HepG2 (cell line): Measurements from ENCODE around the gene GYS1. TPM values are rescaled to one million over a fixed set of nuclear protein-coding genes. Genes with fewer than 3 reads are reported as not detected.

Source experiments
- FOXP4 ChIP-seq: sonication (generic); formaldehyde crosslinking; IDR thresholded peaks from 2 replicates; pipeline ENCODE4 v1.4.0; 2020; ENCODE audit warnings: missing genetic modification reagents
- KLF16 ChIP-seq, 2 experiments: sonication (generic) in 1 of 2; formaldehyde crosslinking in 1 of 2; IDR thresholded peaks; 2 replicates each; pipeline versions ENCODE4 v1.6.1 to v1.8.0; 2016 to 2023; ENCODE audit warnings: missing genetic modification reagents in 2 of 2, missing compliant biosample characterization in 1 of 2
- PITX1 ChIP-seq: sonication (generic); formaldehyde crosslinking; IDR thresholded peaks from 2 replicates; pipeline ENCODE4 v1.5.1; 2020; ENCODE audit warnings: mild to moderate bottlenecking, missing genetic modification reagents
- SIX4 ChIP-seq: sonication (generic); formaldehyde crosslinking; IDR thresholded peaks from 2 replicates; pipeline ENCODE4 v1.4.0; 2020; ENCODE audit warnings: missing genetic modification reagents
- SMAD1 ChIP-seq: sonication (generic); formaldehyde crosslinking; IDR thresholded peaks from 2 replicates; pipeline ENCODE4 v1.4.0; 2020; ENCODE audit warnings: missing genetic modification reagents, low read depth, mild to moderate bottlenecking, borderline replicate concordance
- SPEN ChIP-seq: sonication (generic); formaldehyde crosslinking; IDR thresholded peaks from 2 replicates; pipeline ENCODE4 v1.5.1; 2020; ENCODE audit warnings: low read depth, mild to moderate bottlenecking, missing genetic modification reagents
- ZBTB10 ChIP-seq: sonication (generic); formaldehyde crosslinking; IDR thresholded peaks from 2 replicates; pipeline ENCODE4 v1.4.0; 2020; ENCODE audit warnings: missing genetic modification reagents, borderline replicate concordance
- ZNF274 ChIP-seq: sonication (generic); formaldehyde crosslinking; IDR thresholded peaks from 2 replicates; pipeline ENCODE4 v1.5.1; 2020; ENCODE audit warnings: mild to moderate bottlenecking, missing genetic modification reagents
- ZNF577 ChIP-seq: sonication (generic); formaldehyde crosslinking; IDR thresholded peaks from 2 replicates; pipeline ENCODE4 v1.4.0; 2020; ENCODE audit warnings: mild to moderate bottlenecking, low read depth, missing genetic modification reagents, borderline replicate concordance
- ZNF615 ChIP-seq: sonication (generic); formaldehyde crosslinking; IDR thresholded peaks from 2 replicates; pipeline ENCODE4 v1.5.0; 2020; ENCODE audit warnings: mild to moderate bottlenecking, missing genetic modification reagents, borderline replicate concordance
- ZNF644 ChIP-seq: IDR thresholded peaks from 2 replicates; pipeline ENCODE4 v1.6.1; 2016; ENCODE audit warnings: low read depth
- ZNF652 ChIP-seq: IDR thresholded peaks from 2 replicates; pipeline ENCODE4 v1.6.1; 2016; ENCODE audit warnings: low read depth, borderline replicate concordance
- ZNF709 ChIP-seq: sonication (generic); formaldehyde crosslinking; IDR thresholded peaks from 2 replicates; pipeline ENCODE4 v1.5.0; 2020; ENCODE audit warnings: mild to moderate bottlenecking, missing genetic modification reagents
- ZSCAN12 ChIP-seq: sonication (generic); formaldehyde crosslinking; IDR thresholded peaks from 2 replicates; pipeline ENCODE4 v1.9.0; 2021; ENCODE audit warnings: mild to moderate bottlenecking, missing genetic modification reagents
- polyA plus RNA-seq, 8 experiments: library from polyadenylated mRNA; depleted of rRNA in 3 of 8; stranded (reverse) in 7 of 8; unstranded in 1 of 8; fragments of >200 nt; fragmentation: Illumina TruSeq in 4 of 8; extraction: Trizol in 4 of 8; gene quantifications; 2 replicates each; pipeline versions ENCODE4 v1.2.1 to v1.2.3, GENCODE V29; 2011 to 2016; ENCODE audit warnings: low read depth in 4 of 8, missing spikeins in 1 of 8, mixed read lengths in 1 of 8; ENCODE audit not compliant: insufficient read depth in 1 of 8
- total RNA-seq, 5 experiments: library from RNA; depleted of rRNA; stranded (reverse); fragments of >200 nt; fragmentation: Illumina TruSeq; extraction: Trizol; gene quantifications; 2 replicates each; pipeline ENCODE4 v1.2.3, GENCODE V29; 2016; ENCODE audit warnings: low read depth in 1 of 5
- TF ChIP-seq, protein P1 (sequence below): IDR thresholded peaks from 2 replicates; pipeline ENCODE4 v1.6.1; 2016; ENCODE audit warnings: missing compliant biosample characterization, missing genetic modification reagents, borderline replicate concordance
- TF ChIP-seq, protein P2 (sequence below): sonication (generic); formaldehyde crosslinking; IDR thresholded peaks from 2 replicates; pipeline ENCODE4 v1.8.1; 2022; ENCODE audit warnings: low read depth, mild to moderate bottlenecking, missing genetic modification reagents
- TF ChIP-seq, protein P3 (sequence below): sonication (generic); formaldehyde crosslinking; IDR thresholded peaks from 2 replicates; pipeline ENCODE4 v1.4.0; 2020; ENCODE audit warnings: missing genetic modification reagents

Gene GYS1
- total and polyA plus RNA-seq, 2 of the 13 experiments (the other 11 are each of a cell fraction or from before 2014, with no cell fraction given): 18.4 to 42.1 TPM

- TF ChIP-seq FOXP4 (no peak), ZNF644 (CRISPR knock-in tag) (no peak), KLF16 (CRISPR knock-in tag; IDR thresholded peaks at IDR 0.05) (no peak), ZNF577 (CRISPR knock-in tag) (no peak), ZNF652 (CRISPR knock-in tag) (no peak), ZBTB10 (CRISPR knock-in tag) (peak; percentile 80; the same call in 1 of the 2 replicates), ZNF615 (CRISPR knock-in tag) (no peak), ZNF709 (0 out of 2 replicates have a peak, but pooled peaks have one; percentile 5), PITX1 (CRISPR knock-in tag) (no peak), SMAD1 (no peak), SPEN (CRISPR knock-in tag) (peak; percentile 4; the same call in 1 of the 2 replicates), SIX4 (CRISPR knock-in tag) (no peak), ZNF274 (CRISPR knock-in tag) (no peak), ZSCAN12 (CRISPR knock-in tag) (no peak)
- TF ChIP-seq, protein P1, sequence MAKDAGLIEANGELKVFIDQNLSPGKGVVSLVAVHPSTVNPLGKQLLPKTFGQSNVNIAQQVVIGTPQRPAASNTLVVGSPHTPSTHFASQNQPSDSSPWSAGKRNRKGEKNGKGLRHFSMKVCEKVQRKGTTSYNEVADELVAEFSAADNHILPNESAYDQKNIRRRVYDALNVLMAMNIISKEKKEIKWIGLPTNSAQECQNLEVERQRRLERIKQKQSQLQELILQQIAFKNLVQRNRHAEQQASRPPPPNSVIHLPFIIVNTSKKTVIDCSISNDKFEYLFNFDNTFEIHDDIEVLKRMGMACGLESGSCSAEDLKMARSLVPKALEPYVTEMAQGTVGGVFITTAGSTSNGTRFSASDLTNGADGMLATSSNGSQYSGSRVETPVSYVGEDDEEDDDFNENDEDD (CRISPR knock-in tag): no peak
- TF ChIP-seq, protein P2, sequence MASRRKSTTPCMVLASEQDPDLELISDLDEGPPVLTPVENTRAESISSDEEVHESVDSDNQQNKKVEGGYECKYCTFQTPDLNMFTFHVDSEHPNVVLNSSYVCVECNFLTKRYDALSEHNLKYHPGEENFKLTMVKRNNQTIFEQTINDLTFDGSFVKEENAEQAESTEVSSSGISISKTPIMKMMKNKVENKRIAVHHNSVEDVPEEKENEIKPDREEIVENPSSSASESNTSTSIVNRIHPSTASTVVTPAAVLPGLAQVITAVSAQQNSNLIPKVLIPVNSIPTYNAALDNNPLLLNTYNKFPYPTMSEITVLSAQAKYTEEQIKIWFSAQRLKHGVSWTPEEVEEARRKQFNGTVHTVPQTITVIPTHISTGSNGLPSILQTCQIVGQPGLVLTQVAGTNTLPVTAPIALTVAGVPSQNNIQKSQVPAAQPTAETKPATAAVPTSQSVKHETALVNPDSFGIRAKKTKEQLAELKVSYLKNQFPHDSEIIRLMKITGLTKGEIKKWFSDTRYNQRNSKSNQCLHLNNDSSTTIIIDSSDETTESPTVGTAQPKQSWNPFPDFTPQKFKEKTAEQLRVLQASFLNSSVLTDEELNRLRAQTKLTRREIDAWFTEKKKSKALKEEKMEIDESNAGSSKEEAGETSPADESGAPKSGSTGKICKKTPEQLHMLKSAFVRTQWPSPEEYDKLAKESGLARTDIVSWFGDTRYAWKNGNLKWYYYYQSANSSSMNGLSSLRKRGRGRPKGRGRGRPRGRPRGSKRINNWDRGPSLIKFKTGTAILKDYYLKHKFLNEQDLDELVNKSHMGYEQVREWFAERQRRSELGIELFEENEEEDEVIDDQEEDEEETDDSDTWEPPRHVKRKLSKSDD (CRISPR knock-in tag): no peak
- TF ChIP-seq, protein P3, sequence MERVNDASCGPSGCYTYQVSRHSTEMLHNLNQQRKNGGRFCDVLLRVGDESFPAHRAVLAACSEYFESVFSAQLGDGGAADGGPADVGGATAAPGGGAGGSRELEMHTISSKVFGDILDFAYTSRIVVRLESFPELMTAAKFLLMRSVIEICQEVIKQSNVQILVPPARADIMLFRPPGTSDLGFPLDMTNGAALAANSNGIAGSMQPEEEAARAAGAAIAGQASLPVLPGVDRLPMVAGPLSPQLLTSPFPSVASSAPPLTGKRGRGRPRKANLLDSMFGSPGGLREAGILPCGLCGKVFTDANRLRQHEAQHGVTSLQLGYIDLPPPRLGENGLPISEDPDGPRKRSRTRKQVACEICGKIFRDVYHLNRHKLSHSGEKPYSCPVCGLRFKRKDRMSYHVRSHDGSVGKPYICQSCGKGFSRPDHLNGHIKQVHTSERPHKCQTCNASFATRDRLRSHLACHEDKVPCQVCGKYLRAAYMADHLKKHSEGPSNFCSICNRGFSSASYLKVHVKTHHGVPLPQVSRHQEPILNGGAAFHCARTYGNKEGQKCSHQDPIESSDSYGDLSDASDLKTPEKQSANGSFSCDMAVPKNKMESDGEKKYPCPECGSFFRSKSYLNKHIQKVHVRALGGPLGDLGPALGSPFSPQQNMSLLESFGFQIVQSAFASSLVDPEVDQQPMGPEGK (CRISPR knock-in tag): 0 out of 2 replicates have a peak, but pooled peaks have one; percentile 69
Measured at GRCh38 chr19:48964205-48965039, 28.7 kb downstream of the GYS1 start (continued).
